Prostate gland (tissue), 2 donors: Measurements from ENCODE around the gene MUC2. TPM values are rescaled to one million over a fixed set of nuclear protein-coding genes. Genes with fewer than 3 reads are reported as not detected.
"Not testable (repeated sequence)": the region's sequence is repeated elsewhere in the genome, so short reads cannot be mapped to it uniquely, and the experiment has no call there.

Source experiments
- DNase-seq: peaks from one replicate; pipeline ENCODE4 v3.0.0-alpha.2; 2019; ENCODE audit warnings: low spot score
- H3K27ac ChIP-seq, 2 donors: fragments of 200-600 bp; sonication (generic); 2 replicates each; pipeline ENCODE4 v1.5.1; 2017 to 2019
- H3K27me3 ChIP-seq: fragments of 200-600 bp; sonication (generic); replicated peaks from 2 replicates; pipeline ENCODE4 v1.5.1; 2019; ENCODE audit not compliant: insufficient read depth
- H3K36me3 ChIP-seq, 2 donors: fragments of 200-600 bp; sonication (generic); 1 replicate in 1 of 2; 2 replicates in 1 of 2; pipeline versions ENCODE4 v1.5.1 to v1.8.1; 2017 to 2019
- H3K4me1 ChIP-seq: fragments of 200-600 bp; sonication (generic); replicated peaks from 2 replicates; pipeline ENCODE4 v1.5.1; 2019
- H3K4me3 ChIP-seq, 2 donors: fragments of 200-600 bp; sonication (generic); 2 replicates each; pipeline ENCODE4 v1.5.1; 2017 to 2019
- H3K9me3 ChIP-seq: fragments of 200-600 bp; sonication (generic); 2 replicates; pipeline ENCODE4 v1.5.1; 2017
- POLR2A ChIP-seq: fragments of 450-650 bp; IDR thresholded peaks from one replicate; pipeline ENCODE4 v1.6.1; 2016; ENCODE audit warnings: antibody characterized with exemption, mild to moderate bottlenecking
- POLR2AphosphoS5 ChIP-seq: sonication (generic); formaldehyde crosslinking; IDR thresholded peaks from one replicate; pipeline ENCODE4 v1.6.1; 2017; ENCODE audit warnings: antibody characterized with exemption
- WGBS: methylation state at CpG from one replicate; pipeline ENCODE4 v1.1.5; 2018; 5-methylcytosine and 5-hydroxymethylcytosine counted together
- intact Hi-C: fragments of 100-400 bp; cut with DNase I; formaldehyde crosslinking; loops from one replicate; pipeline ENCODE4 v1.14.2; 2022
- total RNA-seq, 2 donors: library from RNA; depleted of rRNA; stranded (reverse); fragments of >200 nt; gene quantifications; one replicate each; pipeline ENCODE4 v1.1.0, GENCODE V29; 2016
- TF ChIP-seq, protein P1 (sequence below), 4 experiments: fragments of 200-600 bp in 2 of 4; fragments of 450-650 bp in 2 of 4; sonication (generic) in 2 of 4; IDR thresholded peaks; 1 replicate in 3 of 4; 2 replicates in 1 of 4; pipeline ENCODE4 v1.5.1; 2016 to 2019; ENCODE audit warnings: antibody characterized with exemption in 4 of 4, mild to moderate bottlenecking in 2 of 4, moderate library complexity in 2 of 4

The MUC2 gene
- total RNA-seq, 2 donors from 2014 or later = 0.11 TPM; not detected in 1

DNA sequence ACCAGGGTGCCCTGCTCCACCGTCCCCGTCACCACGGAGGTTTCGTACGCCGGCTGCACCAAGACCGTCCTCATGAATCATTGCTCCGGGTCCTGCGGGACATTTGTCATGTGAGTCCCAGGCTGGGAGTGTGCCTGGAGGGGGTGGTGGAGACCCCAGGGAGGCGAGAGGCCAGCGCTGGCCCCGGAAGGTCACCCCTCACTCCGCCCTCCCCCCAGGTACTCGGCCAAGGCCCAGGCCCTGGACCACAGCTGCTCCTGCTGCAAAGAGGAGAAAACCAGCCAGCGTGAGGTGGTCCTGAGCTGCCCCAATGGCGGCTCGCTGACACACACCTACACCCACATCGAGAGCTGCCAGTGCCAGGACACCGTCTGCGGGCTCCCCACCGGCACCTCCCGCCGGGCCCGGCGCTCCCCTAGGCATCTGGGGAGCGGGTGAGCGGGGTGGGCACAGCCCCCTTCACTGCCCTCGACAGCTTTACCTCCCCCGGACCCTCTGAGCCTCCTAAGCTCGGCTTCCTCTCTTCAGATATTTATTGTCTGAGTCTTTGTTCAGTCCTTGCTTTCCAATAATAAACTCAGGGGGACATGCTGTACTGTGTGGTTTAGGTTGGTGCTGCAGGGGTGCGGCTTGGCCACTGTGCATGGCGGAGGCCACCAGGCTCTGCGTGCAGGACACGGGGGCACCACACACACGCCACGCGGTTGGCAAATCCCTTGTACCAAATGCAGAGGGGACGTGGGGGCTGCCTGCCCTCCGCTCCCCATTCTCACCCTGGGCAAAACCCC is 35.4 kb downstream of the MUC2 start:
- Histone ChIP-seq H3K27ac (no peak overlapping the region), H3K4me1 (no peaks in the 10 kb centered on the region), H3K36me3 (no peaks in the 10 kb centered on the region), H3K4me3 (no peak overlapping the region), H3K9me3 (no peaks in the 10 kb centered on the region), H3K27me3 (no peaks in the 10 kb centered on the region)
- intact Hi-C loops = no loop called here
- TF ChIP-seq POLR2A (no peak), POLR2AphosphoS5 (no peak)
- TF ChIP-seq, protein P1, sequence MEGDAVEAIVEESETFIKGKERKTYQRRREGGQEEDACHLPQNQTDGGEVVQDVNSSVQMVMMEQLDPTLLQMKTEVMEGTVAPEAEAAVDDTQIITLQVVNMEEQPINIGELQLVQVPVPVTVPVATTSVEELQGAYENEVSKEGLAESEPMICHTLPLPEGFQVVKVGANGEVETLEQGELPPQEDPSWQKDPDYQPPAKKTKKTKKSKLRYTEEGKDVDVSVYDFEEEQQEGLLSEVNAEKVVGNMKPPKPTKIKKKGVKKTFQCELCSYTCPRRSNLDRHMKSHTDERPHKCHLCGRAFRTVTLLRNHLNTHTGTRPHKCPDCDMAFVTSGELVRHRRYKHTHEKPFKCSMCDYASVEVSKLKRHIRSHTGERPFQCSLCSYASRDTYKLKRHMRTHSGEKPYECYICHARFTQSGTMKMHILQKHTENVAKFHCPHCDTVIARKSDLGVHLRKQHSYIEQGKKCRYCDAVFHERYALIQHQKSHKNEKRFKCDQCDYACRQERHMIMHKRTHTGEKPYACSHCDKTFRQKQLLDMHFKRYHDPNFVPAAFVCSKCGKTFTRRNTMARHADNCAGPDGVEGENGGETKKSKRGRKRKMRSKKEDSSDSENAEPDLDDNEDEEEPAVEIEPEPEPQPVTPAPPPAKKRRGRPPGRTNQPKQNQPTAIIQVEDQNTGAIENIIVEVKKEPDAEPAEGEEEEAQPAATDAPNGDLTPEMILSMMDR (IDR thresholded peaks at IDR 0.05) = no peak
- DNase-seq = no peak
- WGBS = 84% methylated on average over 39 of the region's 39 CpGs

DNA sequence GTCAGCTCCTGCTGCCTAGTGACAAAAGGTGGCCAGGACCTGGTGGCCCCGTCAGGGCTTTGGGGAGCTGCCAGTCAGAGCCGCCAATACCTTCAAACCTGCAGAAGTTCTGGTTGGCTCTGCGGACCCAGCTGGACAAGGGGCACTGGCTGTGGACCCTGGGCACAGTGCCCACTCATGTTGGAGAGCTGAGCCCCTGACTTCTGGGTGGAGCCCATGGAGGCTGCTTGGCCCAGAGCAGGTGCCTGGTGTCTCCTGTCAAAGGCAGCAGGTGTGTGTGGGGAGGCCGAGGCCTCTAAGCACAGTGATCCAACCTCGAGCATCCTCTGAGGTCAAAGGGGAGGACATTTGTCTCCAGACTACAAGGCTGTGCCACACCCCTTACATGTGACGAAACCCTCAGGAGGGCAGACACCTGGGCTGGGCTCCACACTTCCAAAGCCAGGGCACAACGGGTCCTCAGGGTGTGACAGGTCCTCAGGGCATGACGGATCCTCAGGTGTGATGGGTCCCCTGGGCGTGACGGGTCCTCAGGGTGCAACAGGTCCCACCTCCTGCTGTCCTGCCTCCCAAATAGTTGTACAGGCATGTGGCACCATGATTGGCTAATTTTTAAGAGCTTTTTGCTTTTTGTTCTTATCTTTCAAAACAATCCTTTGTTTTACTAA is 37.0 kb downstream of the MUC2 start:
- Histone ChIP-seq H3K27ac (no peak overlapping the region), H3K27me3 (no peaks in the 10 kb centered on the region), H3K4me3 (no peak overlapping the region), H3K36me3 (no peaks in the 10 kb centered on the region), H3K4me1 (no peaks in the 10 kb centered on the region), H3K9me3 (no peaks in the 10 kb centered on the region)
- WGBS = 89% methylated on average over 10 of the region's 10 CpGs
- DNase-seq = no peak
- intact Hi-C loops = no loop called here
- TF ChIP-seq POLR2AphosphoS5 (no peak), POLR2A (no peak)

- H3K4me3 ChIP-seq = no peak overlapping the region
- intact Hi-C loops = no loop called here
- H3K27ac ChIP-seq = no peak overlapping the region
- no peak for DNase-seq
- WGBS = 91% methylated on average over 13 of the region's 14 CpGs
- H3K36me3 ChIP-seq = no peaks in the 10 kb centered on the region
- no peaks in the 10 kb centered on the region for H3K9me3 ChIP-seq
- H3K27me3 ChIP-seq = no peaks in the 10 kb centered on the region
- TF ChIP-seq, protein P1 (IDR thresholded peaks at IDR 0.05) = no peak
- TF ChIP-seq POLR2AphosphoS5 (no peak), POLR2A (no peak)
- H3K4me1 ChIP-seq = no peaks in the 10 kb centered on the region
Measured at GRCh38 chr11:1112351-1113191, 37.9 kb downstream of the MUC2 start.

- Histone ChIP-seq H3K4me1 (no peaks in the 10 kb centered on the region), H3K9me3 (no peaks in the 10 kb centered on the region), H3K4me3 (no peak overlapping the region), H3K36me3 (no peaks in the 10 kb centered on the region), H3K27ac (no peak overlapping the region), H3K27me3 (no peaks in the 10 kb centered on the region)
- intact Hi-C loops = no loop called here
- 87% methylated on average over 34 of the region's 36 CpGs for WGBS
- TF ChIP-seq, protein P1 (IDR thresholded peaks at IDR 0.05) = no peak
- no peak for TF ChIP-seq POLR2A
- no peak for TF ChIP-seq POLR2AphosphoS5
- no peak for DNase-seq
Measured at GRCh38 chr11:1113405-1114201, 38.9 kb downstream of the MUC2 start.

DNA sequence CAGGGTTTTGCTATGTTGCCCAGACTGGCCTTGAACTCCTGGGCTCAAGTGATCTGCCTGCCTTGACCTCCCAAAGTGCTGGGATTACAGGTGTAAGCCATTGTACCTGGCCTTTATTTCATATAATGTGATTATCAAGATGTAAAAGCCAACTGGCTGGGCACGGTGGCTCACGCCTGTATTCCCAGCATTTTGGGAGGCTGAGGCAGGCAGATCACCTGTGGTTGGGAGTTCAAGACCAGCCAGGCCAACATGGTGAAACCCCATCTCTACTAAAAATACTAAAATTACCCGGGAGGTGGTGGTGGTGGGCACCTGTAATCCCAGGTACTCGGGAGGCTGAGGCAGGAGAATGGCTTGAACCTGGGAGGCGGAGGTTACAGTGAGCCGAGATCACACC is 40.6 kb downstream of the MUC2 start:
- H3K27me3 ChIP-seq, DNase-seq, intact Hi-C loops, H3K36me3 ChIP-seq, H3K4me1 ChIP-seq, H3K4me3 ChIP-seq, H3K27ac ChIP-seq, H3K9me3 ChIP-seq: not testable (repeated sequence)
- WGBS = 91% methylated on average over 6 of the region's 6 CpGs
